ENCODE measurements around the gene PHC2. TPM values are rescaled to one million over a fixed set of nuclear protein-coding genes. Genes with fewer than 3 reads are reported as not detected.

PHC2 gene
- polyA plus RNA-seq, 1 donor = 58.2 TPM

- peak overlapping the region; percentile 27 for H3K27ac ChIP-seq (ENCODE audit: low read length)
- H3K36me3 ChIP-seq (ENCODE audit: control insufficient read depth, insufficient read depth, low read length) = no peaks in the 10 kb centered on the region
- no peaks in the 10 kb centered on the region for H3K9me3 ChIP-seq (ENCODE audit: control insufficient read depth, low read depth, low read length)
- peak in 1 of 2 donors; percentile 3 for DNase-seq
- H3K27me3 ChIP-seq (ENCODE audit: control insufficient read depth, insufficient read depth, low read length) = no peaks in the 10 kb centered on the region
- 46% methylated on average over 5 of the region's 8 CpGs for WGBS (ENCODE audit: insufficient coverage, low lambda C conversion rate)
- H3K4me3 ChIP-seq (ENCODE audit: low read length) = no peak overlapping the region
- peaks cover 20% of the 10 kb centered on the region for H3K4me1 ChIP-seq (ENCODE audit: control insufficient read depth, insufficient read depth, low read length)
Measured at GRCh38 chr1:33392206-33392605, 38.7 kb downstream of the PHC2 start.

DNA sequence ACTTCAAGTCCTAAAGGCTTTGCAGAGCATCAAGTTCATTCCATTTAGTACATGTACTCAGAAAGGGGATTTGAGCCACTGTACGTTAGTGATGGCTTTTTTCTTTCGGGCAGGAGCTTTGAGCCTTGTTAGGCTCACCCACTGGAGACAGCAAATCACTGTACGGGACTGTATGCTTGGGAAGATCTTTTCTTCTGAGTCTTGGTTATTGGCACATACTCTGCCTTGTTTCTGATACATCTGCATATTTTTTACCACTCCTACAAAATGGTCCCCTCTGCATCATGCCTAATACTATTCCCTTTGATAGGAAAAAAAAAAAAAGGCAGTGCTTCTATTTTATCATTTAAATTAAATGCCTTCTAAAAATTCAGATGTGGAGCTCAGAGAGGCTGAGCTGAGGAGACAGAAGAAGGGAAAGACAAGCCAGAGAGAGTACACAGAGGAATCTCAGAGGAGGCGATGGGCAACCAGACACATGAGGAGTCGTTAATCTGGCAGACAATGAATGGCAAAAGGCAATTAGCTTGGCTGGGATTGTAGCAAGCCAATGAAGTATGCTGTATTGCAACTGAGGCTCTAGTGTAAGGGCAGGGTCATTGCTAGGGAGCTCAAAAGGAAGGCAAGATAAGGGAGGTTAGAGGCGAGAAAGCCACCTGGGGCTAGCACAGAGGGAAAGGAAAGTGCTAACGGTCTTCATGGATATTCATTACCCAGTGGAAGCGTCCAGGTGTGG, 39.4 kb downstream of the PHC2 start:
- Histone ChIP-seq H3K4me3 (ENCODE audit: low read length) (no peak overlapping the region), H3K4me1 (ENCODE audit: control insufficient read depth, insufficient read depth, low read length) (peaks cover 27% of the 10 kb centered on the region), H3K9me3 (ENCODE audit: control insufficient read depth, low read depth, low read length) (no peaks in the 10 kb centered on the region), H3K27me3 (ENCODE audit: control insufficient read depth, insufficient read depth, low read length) (no peaks in the 10 kb centered on the region), H3K36me3 (ENCODE audit: control insufficient read depth, insufficient read depth, low read length) (no peaks in the 10 kb centered on the region), H3K27ac (ENCODE audit: low read length) (no peak overlapping the region)
- 100% methylated on average over 1 of the region's 8 CpGs for WGBS (ENCODE audit: insufficient coverage, low lambda C conversion rate)
- DNase-seq = peak in 1 of 2 donors; percentile 1

DNA sequence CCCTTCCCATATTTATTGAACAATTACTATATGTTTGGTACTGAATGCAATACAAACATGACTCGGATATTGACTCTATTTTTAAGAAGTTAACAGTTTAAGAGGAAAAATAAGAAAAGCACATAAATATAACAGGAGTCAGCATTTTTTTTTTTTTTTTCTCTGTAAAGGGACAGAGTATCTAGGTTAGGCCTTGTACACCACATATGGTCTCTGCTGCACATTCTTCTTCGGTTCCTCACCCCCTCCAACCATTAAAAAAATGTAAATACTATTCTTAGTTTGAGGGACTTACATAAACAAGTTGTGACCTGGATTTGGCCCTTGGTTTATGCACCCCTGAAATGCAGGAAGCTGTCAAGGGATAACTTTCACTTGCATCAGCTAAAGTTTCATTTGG, 40.4 kb downstream of the PHC2 start:
- H3K27ac ChIP-seq (ENCODE audit: low read length) = no peak overlapping the region

DNA sequence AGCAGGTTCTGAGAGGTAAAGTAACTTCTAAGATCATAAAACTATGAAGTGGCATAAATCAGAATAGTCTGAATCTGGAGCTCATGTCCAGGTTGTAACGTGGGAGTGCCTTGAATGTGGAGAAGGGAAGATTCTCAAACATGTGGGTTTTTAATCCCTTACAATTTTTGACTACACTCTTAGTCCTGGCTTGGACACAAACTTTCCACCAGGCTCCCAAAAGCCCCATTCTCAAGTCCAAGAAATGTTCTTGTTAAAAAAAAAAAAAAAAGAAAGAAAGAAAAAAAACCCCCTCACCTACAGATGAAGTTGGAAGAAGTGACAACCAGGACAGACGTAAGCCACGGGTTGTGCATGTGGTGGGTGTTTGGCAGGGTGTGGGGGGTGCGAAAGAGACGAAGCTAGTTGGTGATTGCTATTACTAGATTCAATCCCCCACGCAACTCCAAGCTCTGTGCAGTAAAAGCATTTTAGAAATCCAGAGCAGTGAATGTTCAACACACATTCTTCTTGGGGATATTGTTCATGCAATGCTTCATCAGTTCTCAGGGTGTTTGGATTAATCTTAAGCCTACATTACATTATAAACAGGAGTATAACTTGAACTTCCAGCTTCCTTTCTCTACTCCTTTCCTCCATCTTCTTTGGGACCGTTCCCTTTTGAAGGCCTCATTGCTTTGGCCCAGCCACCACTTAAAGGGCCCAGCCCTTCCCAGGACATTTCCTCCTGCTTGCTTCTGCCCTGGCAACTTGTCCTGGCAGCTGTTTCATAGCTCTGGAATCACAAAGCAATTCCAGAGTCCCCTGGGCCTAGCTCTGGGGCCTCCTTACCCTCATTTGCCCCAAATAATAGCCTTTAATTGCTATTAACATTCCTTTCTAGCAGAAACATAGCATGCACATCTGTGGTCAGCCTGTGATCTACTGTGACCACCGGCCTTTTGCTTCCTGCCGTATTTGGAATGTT, 41.8 kb downstream of the PHC2 start:
- H3K9me3 ChIP-seq (ENCODE audit: control insufficient read depth, low read depth, low read length) = no peaks in the 10 kb centered on the region
- DNase-seq = peak in 1 of 2 donors; percentile 15
- 87% methylated on average over 8 of the region's 9 CpGs for WGBS (ENCODE audit: insufficient coverage, low lambda C conversion rate)
- H3K4me3 ChIP-seq (ENCODE audit: low read length) = no peak overlapping the region
- H3K4me1 ChIP-seq (ENCODE audit: control insufficient read depth, insufficient read depth, low read length) = peaks cover 38% of the 10 kb centered on the region
- no peaks in the 10 kb centered on the region for H3K36me3 ChIP-seq (ENCODE audit: control insufficient read depth, insufficient read depth, low read length)
- no peaks in the 10 kb centered on the region for H3K27me3 ChIP-seq (ENCODE audit: control insufficient read depth, insufficient read depth, low read length)
- H3K27ac ChIP-seq (ENCODE audit: low read length) = peak overlapping the region; percentile 22

More for the DNA sequence above, 40.4 kb downstream of the PHC2 start:
- no peak overlapping the region for H3K4me3 ChIP-seq (ENCODE audit: low read length)
- H3K4me1 ChIP-seq (ENCODE audit: control insufficient read depth, insufficient read depth, low read length) = peaks cover 30% of the 10 kb centered on the region
- WGBS (ENCODE audit: insufficient coverage, low lambda C conversion rate) = 83% methylated on average over 1 of the region's 2 CpGs
- peak in 1 of 2 donors; percentile 3 for DNase-seq
- H3K27me3 ChIP-seq (ENCODE audit: control insufficient read depth, insufficient read depth, low read length) = no peaks in the 10 kb centered on the region
- H3K36me3 ChIP-seq (ENCODE audit: control insufficient read depth, insufficient read depth, low read length) = no peaks in the 10 kb centered on the region
- H3K9me3 ChIP-seq (ENCODE audit: control insufficient read depth, low read depth, low read length) = no peaks in the 10 kb centered on the region

DNA sequence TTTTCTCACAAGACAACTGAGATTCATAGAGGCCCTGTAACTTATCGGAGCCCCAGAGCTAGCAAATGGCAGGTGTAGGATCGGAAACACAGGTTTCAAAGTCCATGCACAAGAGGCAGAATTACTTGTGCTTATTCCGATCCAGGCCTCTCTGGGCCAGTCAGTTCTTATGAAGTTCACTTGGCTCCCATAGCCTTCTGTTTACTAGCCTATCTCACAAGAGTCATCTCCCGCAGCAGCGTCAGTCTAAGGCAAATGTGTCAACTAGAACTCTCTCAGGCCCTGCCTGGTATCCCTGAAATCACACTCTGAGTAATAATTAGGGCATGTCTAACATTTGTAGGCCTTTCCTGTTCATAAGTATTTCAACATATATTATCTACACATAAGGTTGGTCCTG, 43.3 kb downstream of the PHC2 start:
- Histone ChIP-seq H3K4me1 (ENCODE audit: control insufficient read depth, insufficient read depth, low read length) (peaks cover 43% of the 10 kb centered on the region), H3K36me3 (ENCODE audit: control insufficient read depth, insufficient read depth, low read length) (no peaks in the 10 kb centered on the region), H3K27ac (ENCODE audit: low read length) (peak overlapping the region; percentile 77), H3K4me3 (ENCODE audit: low read length) (no peak overlapping the region), H3K9me3 (ENCODE audit: control insufficient read depth, low read depth, low read length) (no peaks in the 10 kb centered on the region), H3K27me3 (ENCODE audit: control insufficient read depth, insufficient read depth, low read length) (no peaks in the 10 kb centered on the region)
- WGBS (ENCODE audit: insufficient coverage, low lambda C conversion rate) = 0% methylated on average over 1 of the region's 5 CpGs
- DNase-seq = peak; percentile 78 to 89

DNA sequence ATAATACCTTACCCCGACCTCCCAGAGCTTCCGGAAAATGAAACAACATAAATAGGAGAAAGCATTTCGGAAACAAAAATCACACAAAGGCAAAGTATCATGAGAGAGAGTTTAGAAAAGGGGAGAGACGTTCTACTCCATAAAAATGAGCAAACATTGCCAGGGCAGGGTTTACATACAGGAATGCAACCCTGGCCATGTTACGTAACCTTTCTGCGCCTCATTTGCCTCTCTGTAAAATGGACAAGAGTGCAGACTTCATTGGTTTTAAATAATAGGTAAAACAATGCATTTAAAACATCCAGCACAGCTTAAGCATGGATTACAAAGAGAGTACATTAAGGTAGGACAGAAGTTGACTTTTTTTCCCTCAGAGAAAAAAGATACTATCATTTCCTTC, 45.6 kb downstream of the PHC2 start:
- no peaks in the 10 kb centered on the region for H3K27me3 ChIP-seq (ENCODE audit: control insufficient read depth, insufficient read depth, low read length)
- no peak overlapping the region for H3K27ac ChIP-seq (ENCODE audit: low read length)
- no peaks in the 10 kb centered on the region for H3K36me3 ChIP-seq (ENCODE audit: control insufficient read depth, insufficient read depth, low read length)
- H3K9me3 ChIP-seq (ENCODE audit: control insufficient read depth, low read depth, low read length) = no peaks in the 10 kb centered on the region
- 70% methylated on average over 2 of the region's 6 CpGs for WGBS (ENCODE audit: insufficient coverage, low lambda C conversion rate)
- H3K4me3 ChIP-seq (ENCODE audit: low read length) = no peak overlapping the region
- DNase-seq = peak in 1 of 2 donors; percentile 22
- peaks cover 43% of the 10 kb centered on the region for H3K4me1 ChIP-seq (ENCODE audit: control insufficient read depth, insufficient read depth, low read length)

DNA sequence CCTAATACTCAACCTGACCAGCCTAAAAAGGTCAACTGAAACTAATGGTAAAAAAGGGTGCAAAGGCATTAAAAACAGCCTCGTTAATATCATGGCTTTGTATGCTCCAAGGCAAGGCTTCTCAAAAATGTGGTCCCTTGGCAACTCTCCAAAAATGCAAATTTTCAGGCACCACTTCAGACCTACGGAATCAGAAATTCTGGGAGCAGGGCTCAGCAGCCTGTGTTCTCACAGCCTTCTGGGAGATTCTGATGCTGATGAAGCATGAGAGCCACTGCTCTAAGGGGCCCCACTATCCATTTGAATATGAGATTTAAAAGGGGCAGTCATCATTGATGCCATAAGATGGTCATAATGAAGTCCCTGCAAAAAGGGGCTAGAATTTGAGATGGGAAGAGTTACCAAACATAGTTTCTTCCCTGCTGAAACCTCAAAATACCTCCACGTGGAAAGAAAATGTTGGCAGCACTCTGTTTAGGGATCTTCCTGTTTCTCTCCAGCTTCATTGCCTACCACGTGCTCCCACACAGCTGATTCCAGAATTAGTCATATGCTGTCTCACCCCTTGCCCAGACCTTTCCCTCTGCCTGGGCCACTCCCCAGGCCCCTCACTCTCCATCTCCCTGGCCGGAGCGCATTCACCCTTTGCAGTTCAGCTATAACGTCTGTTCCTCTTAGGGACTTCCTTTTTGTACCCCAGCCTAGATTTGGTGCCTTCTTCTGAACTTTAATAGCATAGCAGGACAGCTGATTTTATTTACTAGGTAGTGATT, 46.7 kb downstream of the PHC2 start:
- no peak overlapping the region for H3K4me3 ChIP-seq (ENCODE audit: low read length)
- H3K27me3 ChIP-seq (ENCODE audit: control insufficient read depth, insufficient read depth, low read length) = no peaks in the 10 kb centered on the region
- no peaks in the 10 kb centered on the region for H3K9me3 ChIP-seq (ENCODE audit: control insufficient read depth, low read depth, low read length)
- peak in 1 of 2 donors; percentile 17 for DNase-seq
- no CpG with 5 or more reads among the region's 7 CpGs for WGBS (ENCODE audit: insufficient coverage, low lambda C conversion rate)
- no peak overlapping the region for H3K27ac ChIP-seq (ENCODE audit: low read length)
- no peaks in the 10 kb centered on the region for H3K36me3 ChIP-seq (ENCODE audit: control insufficient read depth, insufficient read depth, low read length)
- peaks cover 47% of the 10 kb centered on the region for H3K4me1 ChIP-seq (ENCODE audit: control insufficient read depth, insufficient read depth, low read length)

DNA sequence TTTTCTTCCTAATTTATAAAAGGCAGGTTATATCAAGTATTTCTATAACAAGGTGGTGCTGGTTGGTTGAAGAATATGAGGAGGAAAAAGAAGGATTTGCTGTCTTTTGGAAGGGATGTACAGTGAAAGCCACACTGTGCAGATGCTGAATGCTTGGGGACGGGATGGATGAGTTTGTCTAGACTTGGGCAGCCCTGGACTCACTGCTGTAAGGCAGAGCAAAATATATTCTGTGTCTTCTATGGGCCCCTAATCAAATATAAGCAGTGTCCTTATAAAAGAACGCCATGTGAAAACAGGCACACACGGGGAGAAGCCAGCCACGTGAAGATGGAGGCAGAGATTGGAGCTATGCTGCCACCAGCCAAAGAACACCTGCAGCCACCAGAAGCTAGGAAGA, 47.4 kb downstream of the PHC2 start:
- H3K4me1 ChIP-seq (ENCODE audit: control insufficient read depth, insufficient read depth, low read length) = peaks cover 44% of the 10 kb centered on the region
- no peaks in the 10 kb centered on the region for H3K9me3 ChIP-seq (ENCODE audit: control insufficient read depth, low read depth, low read length)
- no peaks in the 10 kb centered on the region for H3K36me3 ChIP-seq (ENCODE audit: control insufficient read depth, insufficient read depth, low read length)
- no peak overlapping the region for H3K27ac ChIP-seq (ENCODE audit: low read length)
- whole genome bisulfite sequencing (ENCODE audit: insufficient coverage, low lambda C conversion rate) = no CpG with 5 or more reads among the region's 4 CpGs
- no peak overlapping the region for H3K4me3 ChIP-seq (ENCODE audit: low read length)
- no peaks in the 10 kb centered on the region for H3K27me3 ChIP-seq (ENCODE audit: control insufficient read depth, insufficient read depth, low read length)
- no peak for DNase-seq

DNA sequence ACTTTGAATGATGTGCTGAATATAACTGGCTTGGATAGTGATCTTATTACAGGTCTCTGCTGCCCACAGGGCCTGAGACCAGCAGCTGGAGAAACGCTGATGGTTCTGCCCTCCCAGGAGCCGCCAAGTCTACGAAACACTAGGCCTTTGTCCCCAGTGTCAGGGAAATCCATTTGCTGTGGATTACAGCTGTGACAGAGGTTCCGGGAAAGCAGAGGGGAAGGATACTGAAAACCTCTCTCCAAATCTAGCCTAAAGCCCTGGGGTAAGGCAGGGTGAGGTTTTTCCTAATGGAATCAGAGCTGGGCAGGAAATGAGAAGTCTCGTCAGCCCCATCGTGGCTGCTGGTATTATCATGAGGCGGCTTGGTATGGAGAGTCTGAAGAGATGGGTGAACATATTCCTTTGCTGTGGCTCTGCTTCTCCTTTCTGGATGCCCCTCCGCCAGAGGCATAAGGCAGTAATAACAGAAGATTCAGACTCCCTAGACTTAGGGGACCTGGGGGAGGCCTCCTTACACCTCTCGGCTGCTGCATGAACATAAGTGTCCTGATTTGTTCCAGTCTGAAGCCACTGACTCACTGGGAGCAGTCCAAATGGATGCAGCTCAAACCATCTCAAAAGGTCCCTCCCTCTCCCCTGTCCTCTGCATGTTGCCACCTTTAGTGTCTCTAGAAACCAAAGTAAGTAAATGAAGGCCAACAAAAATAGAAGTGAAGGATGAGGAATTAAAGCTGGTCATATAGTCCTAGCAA, 48.1 kb downstream of the PHC2 start:
- H3K9me3 ChIP-seq (ENCODE audit: control insufficient read depth, low read depth, low read length) = no peaks in the 10 kb centered on the region
- H3K4me1 ChIP-seq (ENCODE audit: control insufficient read depth, insufficient read depth, low read length) = peaks cover 45% of the 10 kb centered on the region
- peak in 1 of 2 donors; percentile 1 for DNase-seq
- H3K27me3 ChIP-seq (ENCODE audit: control insufficient read depth, insufficient read depth, low read length) = no peaks in the 10 kb centered on the region
- no CpG with 5 or more reads among the region's 9 CpGs for WGBS (ENCODE audit: insufficient coverage, low lambda C conversion rate)
- peak overlapping the region; percentile 12 for H3K27ac ChIP-seq (ENCODE audit: low read length)
- H3K4me3 ChIP-seq (ENCODE audit: low read length) = no peak overlapping the region
- no peaks in the 10 kb centered on the region for H3K36me3 ChIP-seq (ENCODE audit: control insufficient read depth, insufficient read depth, low read length)

All from large intestine (tissue), 3 donors.